NCI-H2107 (cell line): Measurements from ENCODE around the gene FBRSL1.
"Not testable (repeated sequence)": the region's sequence is repeated elsewhere in the genome, so short reads cannot be mapped to it uniquely, and the experiment has no call there.

Experiments used
- DNase-seq: peaks from one replicate; lab custom pipeline; 2025; lab: John Stamatoyannopoulos, UW

Gene FBRSL1

GRCh38 chr12:132453361-132454192 lies 36.4 kb upstream of the FBRSL1 start:
- DNase-seq = no peak

DNA sequence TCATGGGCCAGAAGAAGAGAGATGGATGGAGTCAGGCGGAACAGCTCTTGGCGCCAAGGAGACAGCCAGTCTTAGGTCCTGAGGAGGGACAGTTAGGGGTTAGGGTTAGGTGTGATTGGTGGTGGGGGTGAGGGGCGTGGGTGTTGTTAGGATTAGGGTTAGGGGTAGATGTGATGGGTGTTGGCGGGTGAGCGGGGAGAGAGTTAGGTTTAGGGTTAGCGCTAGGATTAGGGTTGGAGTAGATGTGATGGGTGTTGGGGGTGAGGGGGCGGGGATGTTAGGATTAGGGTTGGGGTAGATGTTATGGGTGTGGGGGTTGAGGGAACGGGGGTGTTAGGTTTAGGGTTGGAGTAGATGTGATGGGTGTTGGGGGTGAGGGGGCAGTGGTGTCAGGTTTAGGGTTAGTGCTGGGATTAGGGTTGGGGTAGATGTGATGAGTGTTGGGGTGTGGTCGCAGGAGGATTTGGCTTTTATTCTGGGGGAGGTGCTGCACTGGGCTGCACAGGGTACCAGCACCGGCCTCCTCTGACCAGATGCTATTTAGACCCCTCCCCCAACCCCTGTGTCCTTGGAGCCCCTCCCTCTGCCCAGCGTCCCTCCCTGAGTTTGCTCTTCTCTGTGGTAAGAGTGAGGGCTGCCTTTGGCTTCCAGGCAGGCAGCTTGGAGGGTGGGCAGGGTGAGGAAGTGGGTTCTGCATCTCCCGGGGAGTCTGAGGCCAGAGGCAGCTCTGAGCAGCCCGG lies 35.6 kb upstream of the FBRSL1 start:
- DNase-seq = no peak

DNA sequence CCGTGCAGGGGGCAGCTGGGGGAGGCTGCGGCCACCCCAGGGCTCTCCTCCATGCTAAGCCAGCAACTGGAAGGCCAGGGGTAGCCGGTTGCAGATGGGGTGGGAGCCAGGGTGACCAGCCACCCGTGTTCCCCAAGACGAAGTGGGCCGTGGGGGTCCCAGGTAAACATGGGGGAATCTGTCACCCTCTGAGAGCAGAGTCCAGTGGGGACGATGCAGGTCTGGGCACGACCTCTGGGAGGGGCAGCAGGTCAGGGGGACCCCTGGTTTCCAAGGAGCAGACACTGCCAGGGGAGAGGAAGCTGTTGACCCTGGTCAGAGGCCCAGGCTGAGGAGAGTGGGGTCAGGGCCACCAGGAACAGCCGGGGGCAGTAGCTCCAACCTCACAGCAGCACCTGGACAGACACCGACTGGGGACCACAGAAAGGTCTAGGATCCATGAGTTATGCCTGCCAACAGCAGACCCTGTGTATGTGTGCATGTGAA lies 35.0 kb upstream of the FBRSL1 start:
- DNase-seq = no peak

GRCh38 chr12:132455565-132455964 lies 34.4 kb upstream of the FBRSL1 start:
- no peak for DNase-seq

DNA sequence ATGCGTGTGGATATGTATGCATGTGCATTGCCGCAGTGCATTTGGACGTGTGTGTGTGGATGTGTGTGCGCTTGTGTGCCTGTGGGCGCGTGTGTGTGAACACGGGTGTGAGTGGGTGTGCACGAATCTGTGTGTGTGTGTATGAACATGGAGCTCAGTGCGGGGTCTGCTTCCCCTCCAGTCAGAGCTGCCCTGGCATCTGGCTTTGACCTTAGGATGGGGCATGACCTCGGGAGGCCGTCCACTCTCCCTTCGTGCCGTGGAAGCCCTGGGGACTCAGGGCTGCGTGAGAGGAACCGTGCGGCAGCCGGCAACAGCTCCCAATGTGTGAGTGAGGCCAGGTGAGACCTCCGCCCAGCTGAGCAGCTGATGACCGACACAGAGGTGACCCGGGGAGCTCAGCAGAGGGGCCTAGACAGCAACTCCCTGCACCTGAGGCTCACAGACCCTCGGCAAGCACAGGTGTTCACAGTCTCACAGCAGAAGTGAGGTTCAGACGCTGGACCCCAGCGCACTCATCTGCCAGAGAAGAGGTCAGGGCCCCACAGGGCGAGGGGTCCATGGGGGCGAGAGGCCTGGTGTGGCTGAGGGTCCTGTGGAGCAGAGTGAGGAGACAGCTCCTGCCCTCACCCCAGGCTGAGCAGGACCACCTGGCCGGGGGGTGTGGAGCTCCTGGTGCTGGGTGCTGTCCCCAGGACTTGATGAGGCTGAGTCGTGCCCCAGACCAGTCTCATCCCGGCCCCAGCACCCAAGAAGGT lies 33.6 kb upstream of the FBRSL1 start:
- no peak for DNase-seq

DNA sequence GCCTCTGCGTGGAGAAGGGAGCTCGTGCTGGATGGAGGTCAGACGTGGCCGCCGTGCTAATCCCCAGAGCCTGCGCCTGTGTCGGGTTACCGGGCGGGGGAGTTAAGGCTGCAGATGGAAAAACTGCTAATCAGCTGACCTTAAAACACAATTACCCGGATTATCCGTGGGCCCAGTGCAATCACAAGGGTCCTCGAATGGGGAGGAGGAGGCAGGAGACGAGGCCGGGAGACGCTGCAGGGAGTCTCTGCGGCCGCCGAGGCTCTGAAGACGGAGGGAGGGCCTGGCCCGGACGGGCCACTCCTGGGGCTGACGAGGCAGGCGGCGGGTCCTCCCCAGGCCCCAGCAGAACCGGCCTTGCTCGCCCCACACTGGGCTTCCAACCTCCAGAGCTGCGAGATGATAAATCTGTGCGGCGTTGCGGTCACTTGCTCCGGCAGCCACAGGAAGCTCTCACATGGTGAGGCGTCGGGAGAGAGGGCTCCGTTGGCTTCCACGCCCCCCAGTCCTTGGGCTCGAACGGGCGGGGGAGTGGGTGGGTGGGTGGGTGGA lies 32.9 kb upstream of the FBRSL1 start:
- no peak for DNase-seq

DNA sequence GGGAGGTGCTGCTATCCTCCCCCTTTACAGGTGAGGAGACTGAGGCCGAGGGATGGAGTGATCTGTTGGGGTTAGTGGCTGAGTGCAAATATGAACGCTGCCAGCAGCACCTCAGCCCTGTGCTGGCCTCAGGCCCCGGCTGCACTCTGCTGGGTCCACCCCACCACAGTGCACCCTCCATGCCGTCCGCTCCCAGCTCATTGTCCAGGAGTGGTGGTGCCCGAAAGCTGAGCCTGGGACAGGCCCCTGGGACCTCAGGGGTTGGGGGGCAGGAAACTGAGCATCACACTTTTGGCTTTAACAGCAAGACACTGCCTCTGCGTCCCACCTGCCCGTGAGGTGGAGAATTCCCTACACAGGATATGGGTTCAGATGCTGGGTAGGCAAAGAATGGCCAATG lies 31.5 kb upstream of the FBRSL1 start:
- no peak for DNase-seq

DNA sequence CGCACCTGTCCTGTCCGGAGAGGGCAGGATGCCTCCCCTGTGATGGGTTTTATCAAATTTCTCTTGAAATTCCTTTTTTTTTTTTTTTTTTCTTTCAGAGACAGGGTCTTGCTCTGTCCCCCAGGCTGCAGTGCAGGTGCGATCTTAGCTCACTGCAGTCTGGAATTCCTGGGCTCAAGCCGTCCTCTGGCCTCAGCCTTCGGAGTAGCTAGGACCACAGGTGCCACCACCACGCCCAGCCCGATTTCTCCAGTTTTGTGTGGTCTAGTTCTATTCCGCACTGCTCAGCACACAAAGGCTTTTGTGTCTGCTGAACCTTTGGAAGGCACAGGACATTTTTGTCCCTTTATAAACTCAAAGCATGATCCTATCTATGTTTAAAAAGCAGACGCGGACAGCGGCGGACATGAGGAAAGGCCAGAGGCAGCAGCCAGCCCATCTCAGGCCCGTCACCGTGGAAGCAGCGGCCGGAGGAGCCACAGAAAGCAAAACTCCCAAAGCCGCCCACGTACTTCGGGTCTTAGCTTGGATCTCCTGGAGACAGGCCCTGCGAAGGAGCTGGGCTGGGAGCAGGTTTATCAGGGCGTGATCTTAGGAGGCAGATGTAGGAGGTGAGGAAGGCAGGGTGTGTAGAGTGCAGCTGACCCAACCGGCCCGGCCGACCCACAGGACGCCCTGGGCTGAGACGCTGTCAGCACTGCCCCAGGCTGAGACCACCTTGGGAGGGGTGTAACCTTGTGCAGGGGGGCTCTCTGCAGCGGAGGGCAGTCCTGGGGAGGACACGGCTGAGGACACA lies 30.9 kb upstream of the FBRSL1 start:
- no peak for DNase-seq

- DNase-seq = no peak
Measured at GRCh38 chr12:132460571-132460970, 29.4 kb upstream of the FBRSL1 start.

DNA sequence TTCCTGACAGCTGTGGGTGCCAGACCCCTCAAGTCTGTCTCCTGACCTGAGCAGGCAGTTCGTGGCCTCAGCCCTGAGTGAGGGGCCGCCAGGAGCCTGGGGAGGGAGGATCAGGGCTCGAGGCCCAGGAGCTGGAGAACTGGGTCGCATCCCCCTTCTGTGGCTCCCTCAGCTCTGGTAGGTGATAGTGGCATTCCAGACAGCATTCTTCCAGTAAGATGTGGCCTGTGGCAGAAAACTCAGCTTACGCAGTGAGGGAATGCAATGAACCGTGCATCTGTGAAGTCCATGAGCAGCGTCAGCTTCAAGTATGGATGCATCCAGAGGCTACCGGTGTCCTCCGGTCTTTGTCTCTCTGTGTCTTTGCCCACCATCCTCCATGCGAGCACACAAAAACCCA lies 28.4 kb upstream of the FBRSL1 start:
- no peak for DNase-seq

DNA sequence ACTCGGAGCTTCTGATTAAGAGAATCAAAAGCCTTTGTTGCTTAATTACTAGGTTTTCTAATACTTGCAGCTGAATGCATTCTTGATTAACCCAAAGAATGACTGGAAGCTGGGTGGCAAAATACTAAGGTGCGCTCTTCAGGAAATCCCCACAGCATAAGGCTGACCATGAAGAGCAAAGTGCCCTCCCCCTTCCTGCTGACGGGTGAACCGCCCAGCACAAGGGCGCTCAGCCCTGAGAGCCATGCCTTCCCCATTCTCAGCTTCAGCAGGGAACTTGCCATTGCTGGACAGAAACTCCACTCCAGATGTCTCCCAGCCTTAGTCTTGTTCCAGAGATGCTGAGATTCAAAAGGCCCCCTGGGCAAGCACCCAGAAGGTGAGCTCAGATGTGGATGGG lies 27.2 kb upstream of the FBRSL1 start:
- no peak for DNase-seq

- not testable (repeated sequence) for DNase-seq
Measured at GRCh38 chr12:132463284-132463924, 26.5 kb upstream of the FBRSL1 start.

DNA sequence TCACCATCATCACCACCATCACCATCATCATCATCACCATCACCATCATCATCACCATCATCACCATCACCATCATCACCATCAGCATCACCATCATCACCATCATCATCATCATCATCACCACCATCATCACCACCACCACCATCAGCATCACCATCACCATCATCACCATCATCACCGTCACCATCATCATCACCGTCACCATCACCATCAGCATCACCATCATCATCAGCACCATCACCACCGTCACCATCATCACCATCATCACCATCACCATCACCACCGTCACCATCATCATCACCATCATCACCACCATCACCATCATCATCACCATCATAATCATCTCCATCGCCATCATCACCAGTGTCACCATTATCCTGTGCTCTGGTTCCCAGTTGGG lies 25.6 kb upstream of the FBRSL1 start:
- DNase-seq = not testable (repeated sequence)

DNA sequence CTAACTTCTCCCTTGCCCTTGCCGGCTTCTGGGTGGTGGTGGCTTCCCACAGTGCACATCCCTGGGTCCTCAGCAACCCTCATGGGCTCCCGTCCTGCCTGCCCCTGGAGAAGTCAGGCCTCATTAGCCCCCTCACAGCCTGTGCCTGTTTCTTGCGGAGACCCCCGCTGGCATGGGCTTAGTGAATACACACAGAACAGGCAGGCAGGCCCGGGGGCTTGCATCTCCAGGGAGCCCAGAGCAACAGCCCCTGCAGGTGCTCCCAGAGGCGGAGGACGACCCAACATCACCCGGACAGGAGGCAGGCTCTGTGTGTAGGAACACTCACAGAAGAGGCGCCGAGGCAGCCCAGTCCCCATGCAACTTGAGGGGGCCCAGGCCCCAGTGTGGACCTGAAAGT lies 25.1 kb upstream of the FBRSL1 start:
- no peak for DNase-seq

GRCh38 chr12:132465269-132466190 lies 24.4 kb upstream of the FBRSL1 start:
- DNase-seq = no peak

DNA sequence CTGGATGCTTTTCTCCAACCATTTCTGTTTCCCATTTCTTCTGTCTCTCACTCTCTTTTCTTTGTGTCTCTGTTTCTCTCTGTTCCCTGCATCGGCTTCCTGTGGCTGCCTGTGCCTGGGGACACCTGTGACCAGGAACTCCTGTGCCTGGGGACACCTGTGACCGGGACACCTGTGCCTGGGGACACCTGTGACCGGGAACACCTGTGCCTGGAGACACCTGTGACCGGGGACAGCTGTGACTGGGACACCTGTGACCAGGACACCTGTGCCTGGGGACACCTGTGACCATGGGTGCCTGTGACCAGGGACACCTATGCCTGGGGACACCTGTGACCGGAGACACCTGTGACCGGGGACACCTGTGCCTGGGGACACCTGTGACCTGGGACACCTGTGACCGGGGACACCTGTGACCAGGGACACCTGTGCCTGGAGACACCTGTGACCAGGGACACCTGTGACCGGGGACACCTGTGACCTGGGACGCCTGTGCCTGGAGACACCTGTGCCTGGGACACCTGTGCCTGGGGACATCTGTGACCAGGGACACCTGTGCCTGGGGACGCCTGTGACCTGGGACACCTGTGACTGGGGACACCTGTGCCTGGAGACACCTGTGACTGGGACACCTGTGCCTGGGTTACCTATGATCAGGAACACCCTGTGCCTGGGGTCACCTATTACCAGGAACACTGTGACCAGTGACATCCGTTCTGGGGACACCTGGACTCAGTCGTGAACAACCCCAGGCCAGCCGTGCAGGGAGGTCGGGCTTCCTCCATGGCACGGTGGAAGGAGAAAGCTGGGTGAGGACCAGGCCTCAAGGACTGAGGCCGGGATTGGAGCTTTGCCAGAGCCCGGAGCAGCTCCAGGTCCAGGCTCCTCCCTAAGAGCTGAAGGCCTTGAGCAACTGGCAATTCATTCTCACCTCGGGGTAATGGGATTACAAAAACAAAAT lies 23.4 kb upstream of the FBRSL1 start:
- no peak for DNase-seq

GRCh38 chr12:132467511-132467910 lies 22.4 kb upstream of the FBRSL1 start:
- no peak for DNase-seq

GRCh38 chr12:132469423-132469822 lies 20.5 kb upstream of the FBRSL1 start:
- no peak for DNase-seq

DNA sequence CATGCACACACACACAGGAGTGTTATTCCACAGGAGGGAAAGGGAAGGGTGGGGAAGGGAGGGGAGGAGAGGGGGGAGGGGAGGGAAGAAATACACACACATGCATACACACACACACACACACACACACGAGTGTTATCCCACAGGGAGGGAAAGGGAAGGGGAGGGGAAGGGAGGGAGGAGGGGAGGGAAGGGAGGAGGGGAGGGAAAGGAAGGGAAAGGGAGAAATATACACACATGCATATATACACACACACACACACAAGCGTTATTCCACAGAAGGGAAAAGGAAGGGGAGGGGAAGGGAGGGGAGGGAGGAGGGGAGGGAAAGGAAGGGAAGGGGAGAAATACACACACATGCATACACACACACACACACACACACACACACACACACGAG lies 19.6 kb upstream of the FBRSL1 start:
- DNase-seq = no peak
